Heart left ventricle (tissue), 16 donors: ENCODE results near the gene CSF1R. TPM values are rescaled to one million over a fixed set of nuclear protein-coding genes. Genes with fewer than 3 reads are reported as not detected.

Source experiments
- ATAC-seq, 4 donors: fragments of 200-7000 bp; cut with Tn5 transposase; one replicate each; pipeline ENCODE4 v1.9.1; 2020 to 2022; ENCODE audit warnings: moderate library complexity in 4 of 4, mild to moderate bottlenecking in 3 of 4, moderate number of reproducible peaks in 1 of 4
- DNase-seq, 5 donors: peaks; one replicate each; pipeline ENCODE4 v3.0.0-alpha.2; 2020
- H3K27ac ChIP-seq, 12 donors: fragments of 200-600 bp; sonication (generic) in 4 of 12; one replicate each; pipeline versions ENCODE4 v1.5.0 to v1.8.0; 2016 to 2022; ENCODE audit warnings: mild to moderate bottlenecking in 2 of 12
- H3K27me3 ChIP-seq, 9 donors: fragments of 200-600 bp; sonication (generic) in 2 of 9; one replicate each; pipeline versions ENCODE4 v1.5.1 to v1.8.0; 2016 to 2022; ENCODE audit warnings: mild to moderate bottlenecking in 3 of 9
- H3K36me3 ChIP-seq, 9 donors: fragments of 200-600 bp; sonication (generic) in 2 of 9; one replicate each; pipeline versions ENCODE4 v1.5.0 to v1.8.0; 2018 to 2022; ENCODE audit warnings: mild to moderate bottlenecking in 2 of 9
- H3K4me1 ChIP-seq, 12 donors: fragments of 200-600 bp; sonication (generic) in 4 of 12; one replicate each; pipeline versions ENCODE4 v1.5.0 to v1.8.0; 2016 to 2022; ENCODE audit warnings: mild to moderate bottlenecking in 3 of 12
- H3K4me3 ChIP-seq, 12 donors: fragments of 200-600 bp; sonication (generic) in 4 of 12; one replicate each; pipeline versions ENCODE4 v1.5.0 to v1.8.0; 2017 to 2022; ENCODE audit warnings: mild to moderate bottlenecking in 9 of 12, moderate library complexity in 4 of 12
- H3K9me3 ChIP-seq, 12 donors: fragments of 200-600 bp; sonication (generic) in 4 of 12; one replicate each; pipeline versions ENCODE4 v1.5.0 to v1.8.0; 2016 to 2022; ENCODE audit warnings: mild to moderate bottlenecking in 1 of 12
- CTCF ChIP-seq, 12 donors: fragments of 200-600 bp; sonication (generic) in 4 of 12; IDR thresholded peaks; one replicate each; pipeline versions ENCODE4 v1.5.0 to v1.8.0; 2018 to 2022; ENCODE audit warnings: antibody characterized with exemption in 12 of 12, mild to moderate bottlenecking in 5 of 12
- POLR2A ChIP-seq, 2 donors: fragments of 450-650 bp; IDR thresholded peaks; one replicate each; pipeline ENCODE4 v1.6.1; 2017; ENCODE audit warnings: antibody characterized with exemption in 2 of 2, mild to moderate bottlenecking in 2 of 2, moderate library complexity in 2 of 2
- WGBS, 4 donors: extraction: QIAGEN DNeasy Blood & Tissue Kit in 2 of 4; methylation state at CpG; one replicate each; pipeline versions ENCODE4 v1.1.5 to v1.1.7; 2013 to 2018; 5-methylcytosine and 5-hydroxymethylcytosine counted together
- intact Hi-C, 10 donors: fragments of 100-400 bp; cut with DNase I; formaldehyde crosslinking; loops; one replicate each; pipeline versions ENCODE4 v1.11.1 to v1.14.2; 2022
- polyA plus RNA-seq, 2 donors: library from polyadenylated mRNA; stranded (reverse); fragments of 200-250 nt; gene quantifications; one replicate each; pipeline ENCODE4 v1.2.3, GENCODE V29; 2013
- total RNA-seq, 9 donors: library from RNA; depleted of rRNA in 2 of 9; stranded (reverse); fragments of >200 nt in 2 of 9; fragmentation: NEBNext Ultra II Directional in 3 of 9; extraction: Animal tissue kit (Norgen Biotek cat#: 25700) in 3 of 9; gene quantifications; one replicate each; pipeline versions ENCODE4 v1.1.0 to v1.2.4, GENCODE V29; 2016 to 2023
- donor health status: ischemic (EF 13 %, LVEDD 7.1; RV severe dilation, severe dysfunction).
- donor health status: healthy with polysubstance abuse.
- donor health status: DM: no; HTN: yes; CAD: no.
- donor health status: DM: no; HTN: no; CAD: no.
- donor health status: ischemic (EF 25% LVEDD 6.9; RV normal size, moderate dysfunction).
- donor health status: ischemic (EF 25% LVEDD 5.7; RV mildly dilated, moderate dysfunction).
- donor health status: healthy.
- donor health status: DM: yes; HTN: yes; CAD: no.
- donor health status: ischemic (EF 35%, LVEDD 5.7; RV mildly dilated, moderate dysfunction).
- donor health status: nonischemic (EF 11% LVEDD 7.7; RV severe dilation, severe dysfunction).
- donor health status: DM: yes; HTN: yes; CAD: no.
- donor health status: PGD.
- donor health status: ischemic (EF 29% LVEDD 5.4; RV normal size, mild dysfunction).
- donor health status: nonischemic (EF 23%, LVEDD 6.1; RV moderate dilation, normal function).

Gene CSF1R
- total and polyA plus RNA-seq, 11 donors: 5.0 to 143 (median 10.7) TPM

- H3K9me3 ChIP-seq: no peaks in the 10 kb centered on the region
- H3K4me1 ChIP-seq: peaks cover 0 to 42% (median 0%) of the 10 kb centered on the region in 12 donors
- H3K27me3 ChIP-seq: no peaks in the 10 kb centered on the region
- intact Hi-C loops: loop anchor here in 1 of 10 donors (5.0 kb wide), 1 partner anchor 35 kb away; no protein-coding TSS in a partner anchor
- DNase-seq: no peak
- H3K36me3 ChIP-seq: no peaks in the 10 kb centered on the region
- H3K4me3 ChIP-seq: no peak overlapping the region
- WGBS, 4 donors: 68 to 73% (median 71%) methylated on average over 4 of the region's 4 CpGs
- no peak for ATAC-seq
- H3K27ac ChIP-seq: no peak overlapping the region
- TF ChIP-seq POLR2A (IDR thresholded peaks at IDR 0.05) (no peak), CTCF (IDR thresholded peaks at IDR 0.05) (no peak)
Measured at GRCh38 chr5:150106674-150107426, 20.5 kb upstream of the CSF1R start.

GRCh38 chr5:150105928-150106615 is 19.7 kb upstream of the CSF1R start:
- H3K4me1 ChIP-seq: peaks cover 0 to 42% (median 0%) of the 10 kb centered on the region in 12 donors
- WGBS, 4 donors: 88 to 91% (median 90%) methylated on average over 7 of the region's 7 CpGs
- ATAC-seq (peak in 3 of 4 donors; percentile 25 to 62 (median 36)), DNase-seq (no peak)
- no peak overlapping the region for H3K27ac ChIP-seq
- no peaks in the 10 kb centered on the region for H3K36me3 ChIP-seq
- TF ChIP-seq CTCF (IDR thresholded peaks at IDR 0.05) (no peak), POLR2A (IDR thresholded peaks at IDR 0.05) (no peak)
- H3K9me3 ChIP-seq: no peaks in the 10 kb centered on the region
- intact Hi-C loops: loop anchor here in 1 of 10 donors (5.0 kb wide), 1 partner anchor 34 kb away; no protein-coding TSS in a partner anchor
- H3K27me3 ChIP-seq: no peaks in the 10 kb centered on the region
- H3K4me3 ChIP-seq: no peak overlapping the region

GRCh38 chr5:150104550-150104870 is 18.2 kb upstream of the CSF1R start:
- no peak overlapping the region for H3K27ac ChIP-seq
- intact Hi-C loops: no loop called here

More at GRCh38 chr5:150104550-150104870, 18.2 kb upstream of the CSF1R start:
- H3K4me3 ChIP-seq: no peak overlapping the region
- no peak for DNase-seq
- TF ChIP-seq CTCF (IDR thresholded peaks at IDR 0.05): no peak
- 96 to 97% (median 97%) methylated on average over 2 of the region's 2 CpGs for WGBS, 4 donors
- no peaks in the 10 kb centered on the region for H3K36me3 ChIP-seq
- peaks cover 0 to 42% (median 0%) of the 10 kb centered on the region in 12 donors for H3K4me1 ChIP-seq
- no peak for ATAC-seq
- no peaks in the 10 kb centered on the region for H3K9me3 ChIP-seq
- no peaks in the 10 kb centered on the region for H3K27me3 ChIP-seq
